ENCODE data around the gene P4HA3. TPM values are rescaled to one million over a fixed set of nuclear protein-coding genes. Genes with fewer than 3 reads are reported as not detected.

The P4HA3 gene
- total and polyA plus RNA-seq, 4 donors, result 0.07 to 0.59 (median 0.33) TPM

- TF ChIP-seq MAX (IDR thresholded peaks at IDR 0.05) (no peak), CTCF (IDR thresholded peaks at IDR 0.05; ENCODE audit: low read depth, low read length, missing input control) (no peak), JUND (IDR thresholded peaks at IDR 0.05) (no peak), HNF4A (conservative IDR thresholded peaks at IDR 0.05) (no peak), RAD21 (IDR thresholded peaks at IDR 0.05) (no peak), RXRA (IDR thresholded peaks at IDR 0.05) (no peak), ZBTB33 (IDR thresholded peaks at IDR 0.05) (no peak), NR2F2 (IDR thresholded peaks at IDR 0.05) (no peak), REST (IDR thresholded peaks at IDR 0.05) (no peak)
- DNase-seq (ENCODE audit: low spot score), result no peak
- H3K4me3 ChIP-seq (ENCODE audit: low read depth in 1 of 3, low read length in 3 of 3), result no peak overlapping the region
- no peaks in the 10 kb centered on the region for H3K4me1 ChIP-seq (ENCODE audit: control insufficient read depth in 4 of 4, insufficient read depth in 4 of 4, low read length in 3 of 4)
- H3K27me3 ChIP-seq (ENCODE audit: control insufficient read depth in 4 of 4, insufficient read depth in 4 of 4, low read length in 3 of 4), result peaks cover 0 to 3% (median 0%) of the 10 kb centered on the region in 4 donors
- H3K9me3 ChIP-seq (ENCODE audit: control insufficient read depth in 4 of 4, low read length in 3 of 4), result peaks cover 2 to 4% (median 3%) of the 10 kb centered on the region in 4 donors
- no peak overlapping the region for H3K27ac ChIP-seq (ENCODE audit: low read depth in 1 of 2, low read length in 2 of 2)
- H3K36me3 ChIP-seq (ENCODE audit: control insufficient read depth in 4 of 4, insufficient read depth in 3 of 4, low read depth in 1 of 4, low read length in 3 of 4), result no peaks in the 10 kb centered on the region
- H3K9ac ChIP-seq (ENCODE audit: low read depth in 1 of 2, low read length in 2 of 2), result no peak overlapping the region
Measured at GRCh38 chr11:74316772-74317505, 5.5 kb upstream of the P4HA3 start.

GRCh38 chr11:74312326-74312725 is 886 bp upstream of the P4HA3 start:
- H3K4me3 ChIP-seq (ENCODE audit: low read depth in 1 of 3, low read length in 3 of 3), result no peak overlapping the region
- H3K27ac ChIP-seq (ENCODE audit: low read depth in 1 of 2, low read length in 2 of 2), result no peak overlapping the region
- H3K9ac ChIP-seq (ENCODE audit: low read depth in 1 of 2, low read length in 2 of 2), result no peak overlapping the region
- no peaks in the 10 kb centered on the region for H3K36me3 ChIP-seq (ENCODE audit: control insufficient read depth in 4 of 4, insufficient read depth in 3 of 4, low read depth in 1 of 4, low read length in 3 of 4)
- TF ChIP-seq FOXA2 (IDR thresholded peaks at IDR 0.05), result peak; percentile 49
- peak; percentile 24 for TF ChIP-seq FOXA1 (IDR thresholded peaks at IDR 0.05)
- TF ChIP-seq ZBTB33 (IDR thresholded peaks at IDR 0.05), result no peak
- peaks cover 0 to 3% (median 1%) of the 10 kb centered on the region in 4 donors for H3K27me3 ChIP-seq (ENCODE audit: control insufficient read depth in 4 of 4, insufficient read depth in 4 of 4, low read length in 3 of 4)
- 95% methylated on average over 1 of the region's 1 CpG for WGBS
- peaks cover 3 to 7% (median 4%) of the 10 kb centered on the region in 4 donors for H3K4me1 ChIP-seq (ENCODE audit: control insufficient read depth in 4 of 4, insufficient read depth in 4 of 4, low read length in 3 of 4)
- H3K9me3 ChIP-seq (ENCODE audit: control insufficient read depth in 4 of 4, low read length in 3 of 4), result peaks cover 1 to 4% (median 2%) of the 10 kb centered on the region in 4 donors
- no peak for DNase-seq (ENCODE audit: low spot score)
